Liver (tissue), 3 donors: ENCODE measurements around the gene HS1BP3.

Experiments
- GABPA ChIP-seq, 2 donors: IDR thresholded peaks in 1 of 2; conservative IDR thresholded peaks in 1 of 2; 2 replicates each; pipeline ENCODE4 v1.6.1; 2016; ENCODE audit warnings: antibody characterized with exemption in 2 of 2, mild to moderate bottlenecking in 1 of 2, moderate library complexity in 1 of 2
- HNF4G ChIP-seq: IDR thresholded peaks from 2 replicates; pipeline ENCODE4 v1.6.1; 2016; ENCODE audit warnings: antibody characterized with exemption
- JUND ChIP-seq, 2 donors: IDR thresholded peaks; 2 replicates each; pipeline ENCODE4 v1.6.1; 2016; ENCODE audit warnings: antibody characterized with exemption in 2 of 2
- RAD21 ChIP-seq, 2 donors: IDR thresholded peaks; 2 replicates each; pipeline ENCODE4 v1.6.1; 2016; ENCODE audit warnings: antibody characterized with exemption in 2 of 2, mild to moderate bottlenecking in 2 of 2
- TAF1 ChIP-seq: conservative IDR thresholded peaks from 2 replicates; pipeline ENCODE4 v1.6.1; 2016; ENCODE audit warnings: antibody characterized with exemption, mild to moderate bottlenecking
- ZBTB33 ChIP-seq: IDR thresholded peaks from 2 replicates; pipeline ENCODE4 v1.6.1; 2016; ENCODE audit warnings: antibody characterized with exemption
- TF ChIP-seq, protein P1 (sequence below): fragments of 150-350 bp; IDR thresholded peaks from 2 replicates; pipeline ENCODE4 v1.5.1; 2017; ENCODE audit warnings: improper control_type of control experiment, low read depth, low read length; ENCODE audit not compliant: missing input control
- TF ChIP-seq, protein P2 (sequence below): IDR thresholded peaks from 2 replicates; pipeline ENCODE4 v1.6.1; 2016; ENCODE audit warnings: antibody characterized with exemption
- donor health status: healthy.
- donor health status: healthy.

GRCh38 chr2:20583425-20583881, 67.4 kb downstream of the HS1BP3 start:
- TF ChIP-seq, protein P1, sequence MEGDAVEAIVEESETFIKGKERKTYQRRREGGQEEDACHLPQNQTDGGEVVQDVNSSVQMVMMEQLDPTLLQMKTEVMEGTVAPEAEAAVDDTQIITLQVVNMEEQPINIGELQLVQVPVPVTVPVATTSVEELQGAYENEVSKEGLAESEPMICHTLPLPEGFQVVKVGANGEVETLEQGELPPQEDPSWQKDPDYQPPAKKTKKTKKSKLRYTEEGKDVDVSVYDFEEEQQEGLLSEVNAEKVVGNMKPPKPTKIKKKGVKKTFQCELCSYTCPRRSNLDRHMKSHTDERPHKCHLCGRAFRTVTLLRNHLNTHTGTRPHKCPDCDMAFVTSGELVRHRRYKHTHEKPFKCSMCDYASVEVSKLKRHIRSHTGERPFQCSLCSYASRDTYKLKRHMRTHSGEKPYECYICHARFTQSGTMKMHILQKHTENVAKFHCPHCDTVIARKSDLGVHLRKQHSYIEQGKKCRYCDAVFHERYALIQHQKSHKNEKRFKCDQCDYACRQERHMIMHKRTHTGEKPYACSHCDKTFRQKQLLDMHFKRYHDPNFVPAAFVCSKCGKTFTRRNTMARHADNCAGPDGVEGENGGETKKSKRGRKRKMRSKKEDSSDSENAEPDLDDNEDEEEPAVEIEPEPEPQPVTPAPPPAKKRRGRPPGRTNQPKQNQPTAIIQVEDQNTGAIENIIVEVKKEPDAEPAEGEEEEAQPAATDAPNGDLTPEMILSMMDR = no peak
- TF ChIP-seq RAD21 (IDR thresholded peaks at IDR 0.05) = no peak
- TF ChIP-seq ZBTB33 = no peak
- TF ChIP-seq GABPA (IDR thresholded peaks at IDR 0.05 in 1 of 2, conservative IDR thresholded peaks at IDR 0.05 in 1 of 2) = no peak
- TF ChIP-seq TAF1 = no peak
- no peak for TF ChIP-seq JUND (IDR thresholded peaks at IDR 0.05)
- TF ChIP-seq, protein P2, sequence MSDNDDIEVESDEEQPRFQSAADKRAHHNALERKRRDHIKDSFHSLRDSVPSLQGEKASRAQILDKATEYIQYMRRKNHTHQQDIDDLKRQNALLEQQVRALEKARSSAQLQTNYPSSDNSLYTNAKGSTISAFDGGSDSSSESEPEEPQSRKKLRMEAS = no peak
- no peak for TF ChIP-seq HNF4G
